ENCODE results near the gene GSDMA.

- TF ChIP-seq ZNF549 (tag by site-specific recombination; IDR thresholded peaks at IDR 0.05) (no peak), SP2 (tag by site-specific recombination; IDR thresholded peaks at IDR 0.05) (no peak), GLI2 (tag by site-specific recombination; IDR thresholded peaks at IDR 0.05; ENCODE audit: borderline replicate concordance, low read depth) (no peak), YY1 (tag by site-specific recombination; IDR thresholded peaks at IDR 0.05) (no peak)
- TF ChIP-seq, protein P1, sequence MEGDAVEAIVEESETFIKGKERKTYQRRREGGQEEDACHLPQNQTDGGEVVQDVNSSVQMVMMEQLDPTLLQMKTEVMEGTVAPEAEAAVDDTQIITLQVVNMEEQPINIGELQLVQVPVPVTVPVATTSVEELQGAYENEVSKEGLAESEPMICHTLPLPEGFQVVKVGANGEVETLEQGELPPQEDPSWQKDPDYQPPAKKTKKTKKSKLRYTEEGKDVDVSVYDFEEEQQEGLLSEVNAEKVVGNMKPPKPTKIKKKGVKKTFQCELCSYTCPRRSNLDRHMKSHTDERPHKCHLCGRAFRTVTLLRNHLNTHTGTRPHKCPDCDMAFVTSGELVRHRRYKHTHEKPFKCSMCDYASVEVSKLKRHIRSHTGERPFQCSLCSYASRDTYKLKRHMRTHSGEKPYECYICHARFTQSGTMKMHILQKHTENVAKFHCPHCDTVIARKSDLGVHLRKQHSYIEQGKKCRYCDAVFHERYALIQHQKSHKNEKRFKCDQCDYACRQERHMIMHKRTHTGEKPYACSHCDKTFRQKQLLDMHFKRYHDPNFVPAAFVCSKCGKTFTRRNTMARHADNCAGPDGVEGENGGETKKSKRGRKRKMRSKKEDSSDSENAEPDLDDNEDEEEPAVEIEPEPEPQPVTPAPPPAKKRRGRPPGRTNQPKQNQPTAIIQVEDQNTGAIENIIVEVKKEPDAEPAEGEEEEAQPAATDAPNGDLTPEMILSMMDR (tag by site-specific recombination; IDR thresholded peaks at IDR 0.05), result no peak
Observed at GRCh38 chr17:39928858-39929645, 33.8 kb upstream of the GSDMA start.
